Mammary epithelial cell (primary cell): Measurements from ENCODE around the gene TSPAN14.

Experiments used
- CTCF ChIP-seq, 2 donors: IDR thresholded peaks in 1 of 2; conservative IDR thresholded peaks in 1 of 2; 2 replicates each; pipeline ENCODE4 v1.5.1; 2011 to 2012; ENCODE audit warnings: inconsistent platforms in 2 of 2, low read length in 2 of 2, mild to moderate bottlenecking in 2 of 2, control low read depth in 1 of 2, low read depth in 1 of 2; ENCODE audit not compliant: insufficient read depth in 1 of 2; ENCODE audit errors: extremely low read depth in 1 of 2
- EZH2 ChIP-seq: IDR thresholded peaks from 2 replicates; pipeline ENCODE4 v1.6.1; 2012; ENCODE audit warnings: low read length, inconsistent platforms, borderline replicate concordance

GRCh38 chr10:80464557-80465450 lies 10.7 kb downstream of the TSPAN14 start:
- no peak for TF ChIP-seq CTCF (conservative IDR thresholded peaks at IDR 0.05 in 1 of 2, IDR thresholded peaks at IDR 0.05 in 1 of 2; ENCODE audit: extremely low read depth in 1 of 2, insufficient read depth in 1 of 2, low read depth in 1 of 2, low read length in 2 of 2)
- no peak for TF ChIP-seq EZH2
